H9 (cell line): ENCODE results near the gene SV2C. TPM values are rescaled to one million over a fixed set of nuclear protein-coding genes. Genes with fewer than 3 reads are reported as not detected.

ENCODE experiments used
- DNase-seq: peaks from one replicate; pipeline ENCODE4 v3.0.0-alpha.2; 2017
- H2AFZ ChIP-seq: one replicate; pipeline ENCODE4 v1.6.1; 2013; ENCODE audit warnings: mild to moderate bottlenecking, low read length, control low read depth, moderate library complexity
- H2AK5ac ChIP-seq: 2 replicates; pipeline ENCODE4 v1.6.1; 2013; ENCODE audit warnings: low read length, control low read depth, mixed read lengths; ENCODE audit not compliant: insufficient read length
- H2BK120ac ChIP-seq: one replicate; pipeline ENCODE4 v1.6.1; 2013; ENCODE audit warnings: low read depth, mild to moderate bottlenecking, low read length, control low read depth, inconsistent platforms; ENCODE audit not compliant: poor library complexity, severe bottlenecking
- H2BK12ac ChIP-seq: 2 replicates; pipeline ENCODE4 v1.6.1; 2013; ENCODE audit warnings: low read length, control low read depth, mixed read lengths, low read depth; ENCODE audit not compliant: insufficient read length
- H2BK15ac ChIP-seq: 2 replicates; pipeline ENCODE4 v1.6.1; 2013; ENCODE audit warnings: low read depth, low read length, control low read depth
- H2BK20ac ChIP-seq: one replicate; pipeline ENCODE4 v1.6.1; 2013; ENCODE audit warnings: low read depth, mild to moderate bottlenecking, low read length, control low read depth, inconsistent platforms; ENCODE audit not compliant: poor library complexity, severe bottlenecking
- H2BK5ac ChIP-seq: 2 replicates; pipeline ENCODE4 v1.6.1; 2013; ENCODE audit warnings: low read length, control low read depth, mixed read lengths; ENCODE audit not compliant: insufficient read length
- H3K14ac ChIP-seq: 2 replicates; pipeline ENCODE4 v1.6.1; 2013; ENCODE audit warnings: low read length, control low read depth; ENCODE audit not compliant: insufficient read depth
- H3K18ac ChIP-seq: 2 replicates; pipeline ENCODE4 v1.6.1; 2013; ENCODE audit warnings: low read depth, mild to moderate bottlenecking, mixed read lengths, low read length, control low read depth; ENCODE audit not compliant: insufficient read length
- H3K23ac ChIP-seq: 2 replicates; pipeline ENCODE4 v1.6.1; 2013; ENCODE audit warnings: low read length, control low read depth, mixed read lengths, low read depth; ENCODE audit not compliant: insufficient read length
- H3K23me2 ChIP-seq: 2 replicates; pipeline ENCODE4 v1.6.1; 2013; ENCODE audit warnings: low read depth, mild to moderate bottlenecking, mixed read lengths, low read length, control low read depth; ENCODE audit not compliant: insufficient read length, poor library complexity, severe bottlenecking
- H3K27ac ChIP-seq: 2 replicates; pipeline ENCODE4 v1.5.1; 2013; ENCODE audit warnings: low read length, control low read depth, mixed read lengths, low read depth; ENCODE audit not compliant: insufficient read length
- H3K27me3 ChIP-seq: 2 replicates; pipeline ENCODE4 v1.6.1; 2013; ENCODE audit warnings: low read length, control low read depth, inconsistent platforms; ENCODE audit not compliant: insufficient read depth
- H3K4ac ChIP-seq: 2 replicates; pipeline ENCODE4 v1.6.1; 2013; ENCODE audit warnings: low read depth, mild to moderate bottlenecking, control low read depth, inconsistent platforms, low read length, moderate library complexity
- H3K4me1 ChIP-seq: 2 replicates; pipeline ENCODE4 v1.6.1; 2013; ENCODE audit warnings: low read length, control low read depth, inconsistent platforms; ENCODE audit not compliant: insufficient read depth
- H3K4me2 ChIP-seq: 2 replicates; pipeline ENCODE4 v1.6.1; 2013; ENCODE audit warnings: low read length, control low read depth, mixed read lengths; ENCODE audit not compliant: insufficient read length, insufficient read depth
- H3K56ac ChIP-seq: 2 replicates; pipeline ENCODE4 v1.6.1; 2013; ENCODE audit warnings: low read depth, mild to moderate bottlenecking, mixed read lengths, low read length, control low read depth; ENCODE audit not compliant: insufficient read length
- H3K79me1 ChIP-seq: 2 replicates; pipeline ENCODE4 v1.6.1; 2013; ENCODE audit warnings: low read depth, mild to moderate bottlenecking, moderate library complexity, low read length, control low read depth, inconsistent platforms; ENCODE audit not compliant: insufficient read depth, poor library complexity, severe bottlenecking
- H3K79me2 ChIP-seq: 2 replicates; pipeline ENCODE4 v1.6.1; 2013; ENCODE audit warnings: low read length, control low read depth, inconsistent platforms; ENCODE audit not compliant: insufficient read depth
- H3K9ac ChIP-seq: 2 replicates; pipeline ENCODE4 v1.6.1; 2013; ENCODE audit warnings: low read length, control low read depth, mixed read lengths; ENCODE audit not compliant: insufficient read length; ENCODE audit errors: extremely low read depth
- H3K9me3 ChIP-seq: one replicate; pipeline ENCODE4 v1.6.1; 2013; ENCODE audit warnings: low read depth, low read length, inconsistent platforms; ENCODE audit not compliant: control insufficient read depth
- H3T11ph ChIP-seq: one replicate; pipeline ENCODE4 v1.6.1; 2013; ENCODE audit warnings: mild to moderate bottlenecking, low read length, control low read depth, inconsistent platforms
- H4K20me1 ChIP-seq: one replicate; pipeline ENCODE4 v1.6.1; 2013; ENCODE audit not compliant: control insufficient read depth, insufficient read length, insufficient read depth
- H4K5ac ChIP-seq: 2 replicates; pipeline ENCODE4 v1.6.1; 2013; ENCODE audit warnings: low read depth, mild to moderate bottlenecking, mixed read lengths, low read length, control low read depth; ENCODE audit not compliant: insufficient read length
- H4K8ac ChIP-seq: replicated peaks from 2 replicates; pipeline ENCODE4 v1.6.1; 2013; ENCODE audit warnings: low read length, control low read depth, mixed read lengths, low read depth; ENCODE audit not compliant: insufficient read length
- H4K91ac ChIP-seq: 2 replicates; pipeline ENCODE4 v1.6.1; 2013; ENCODE audit warnings: low read depth, mild to moderate bottlenecking, moderate library complexity, mixed read lengths, low read length, control low read depth; ENCODE audit not compliant: insufficient read length
- H3K27ac Mint-ChIP-seq, 3 experiments: 2 replicates in 2 of 3; 3 replicates in 1 of 3; pipeline ENCODE4 v1.8.0; 2020 to 2021; ENCODE audit warnings: mixed read lengths in 3 of 3, mild to moderate bottlenecking in 1 of 3, moderate library complexity in 1 of 3
- H3K27me3 Mint-ChIP-seq: 2 replicates; pipeline ENCODE4 v1.8.0; 2021; ENCODE audit warnings: low read depth, mild to moderate bottlenecking, moderate library complexity, mixed read lengths
- H3K36me3 Mint-ChIP-seq, 3 experiments: 2 replicates in 2 of 3; 3 replicates in 1 of 3; pipeline ENCODE4 v1.8.0; 2020 to 2021; ENCODE audit warnings: low read depth in 3 of 3, mixed read lengths in 3 of 3; ENCODE audit not compliant: insufficient read depth in 1 of 3
- H3K4me1 Mint-ChIP-seq, 2 experiments: 2 replicates each; pipeline ENCODE4 v1.8.0; 2020; ENCODE audit warnings: mixed read lengths in 2 of 2
- H3K4me3 Mint-ChIP-seq, 2 experiments: 2 replicates in 1 of 2; 3 replicates in 1 of 2; pipeline ENCODE4 v1.8.0; 2020 to 2021; ENCODE audit warnings: mild to moderate bottlenecking in 2 of 2, mixed read lengths in 2 of 2, moderate library complexity in 1 of 2
- H3K9me3 Mint-ChIP-seq, 2 experiments: 2 replicates in 1 of 2; 3 replicates in 1 of 2; pipeline ENCODE4 v1.8.0; 2020; ENCODE audit warnings: mild to moderate bottlenecking in 2 of 2, mixed read lengths in 2 of 2, moderate library complexity in 1 of 2
- WGBS: extraction: QIAGEN DNeasy Blood & Tissue Kit; methylation state at CpG from one replicate; pipeline ENCODE4 v1.1.7; 2013; ENCODE audit warnings: missing lambda C conversion rate, low lambda C conversion rate, mixed read lengths; ENCODE audit not compliant: insufficient read length; ENCODE audit errors: extremely low coverage; 5-methylcytosine and 5-hydroxymethylcytosine counted together
- total RNA-seq: library from RNA; stranded (reverse); gene quantifications from 2 replicates; pipeline ENCODE4 v1.2.1, GENCODE V29; 2021
- TF ChIP-seq, protein P1 (sequence below): fragments of 200-600 bp; sonication (generic); conservative IDR thresholded peaks from 3 replicates; pipeline ENCODE4 v1.8.0; 2021; ENCODE audit warnings: antibody characterized with exemption, mild to moderate bottlenecking

SV2C gene
- total RNA-seq, 1 experiment from 2014 or later, result 0.09 TPM

DNA sequence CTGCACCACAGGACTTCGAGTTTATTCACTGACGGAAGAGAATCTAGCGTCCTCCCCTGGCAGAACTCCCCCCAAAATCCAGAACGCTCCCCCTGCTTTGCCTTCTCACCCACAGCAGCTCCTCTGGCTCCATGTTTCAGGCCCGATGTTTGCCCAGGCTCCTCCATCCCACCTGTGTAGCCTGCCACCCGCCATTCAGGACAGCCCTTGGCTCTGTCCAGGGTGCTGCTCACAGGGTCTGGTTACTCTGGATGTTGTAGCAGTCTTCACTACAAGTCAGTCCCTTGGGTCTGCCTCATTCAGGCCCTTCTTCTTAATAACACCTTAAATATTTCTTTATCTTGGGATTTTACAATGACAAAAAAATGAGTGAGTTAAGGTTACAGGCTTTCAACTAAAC lies 41.3 kb upstream of the SV2C start:
- no peak overlapping the region for H4K8ac ChIP-seq
- no peak overlapping the region for H3K27ac ChIP-seq
- no peaks in the 10 kb centered on the region for H3K4me1 ChIP-seq
- TF ChIP-seq, protein P1, sequence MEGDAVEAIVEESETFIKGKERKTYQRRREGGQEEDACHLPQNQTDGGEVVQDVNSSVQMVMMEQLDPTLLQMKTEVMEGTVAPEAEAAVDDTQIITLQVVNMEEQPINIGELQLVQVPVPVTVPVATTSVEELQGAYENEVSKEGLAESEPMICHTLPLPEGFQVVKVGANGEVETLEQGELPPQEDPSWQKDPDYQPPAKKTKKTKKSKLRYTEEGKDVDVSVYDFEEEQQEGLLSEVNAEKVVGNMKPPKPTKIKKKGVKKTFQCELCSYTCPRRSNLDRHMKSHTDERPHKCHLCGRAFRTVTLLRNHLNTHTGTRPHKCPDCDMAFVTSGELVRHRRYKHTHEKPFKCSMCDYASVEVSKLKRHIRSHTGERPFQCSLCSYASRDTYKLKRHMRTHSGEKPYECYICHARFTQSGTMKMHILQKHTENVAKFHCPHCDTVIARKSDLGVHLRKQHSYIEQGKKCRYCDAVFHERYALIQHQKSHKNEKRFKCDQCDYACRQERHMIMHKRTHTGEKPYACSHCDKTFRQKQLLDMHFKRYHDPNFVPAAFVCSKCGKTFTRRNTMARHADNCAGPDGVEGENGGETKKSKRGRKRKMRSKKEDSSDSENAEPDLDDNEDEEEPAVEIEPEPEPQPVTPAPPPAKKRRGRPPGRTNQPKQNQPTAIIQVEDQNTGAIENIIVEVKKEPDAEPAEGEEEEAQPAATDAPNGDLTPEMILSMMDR, result no peak
- no peaks in the 10 kb centered on the region for H4K20me1 ChIP-seq
- no peak overlapping the region for H2BK20ac ChIP-seq
- no CpG with 5 or more reads among the region's 6 CpGs for WGBS
- no peak overlapping the region for H2BK15ac ChIP-seq
- no peak overlapping the region for H4K91ac ChIP-seq
- peaks cover 7 to 8% of the 10 kb centered on the region in 2 experiments for H3K4me1 Mint-ChIP-seq
- peak overlapping the region in 1 of 3 experiments; percentile 11; a peak in 1 of 7 replicates for H3K27ac Mint-ChIP-seq
- H2AK5ac ChIP-seq, result no peak overlapping the region
- no peaks in the 10 kb centered on the region; a peak in 1 of 5 replicates for H3K9me3 Mint-ChIP-seq
- H3K27me3 ChIP-seq, result no peaks in the 10 kb centered on the region
- peak; percentile 76 for DNase-seq
- no peak overlapping the region for H3K18ac ChIP-seq
- no peak overlapping the region for H3K4me3 Mint-ChIP-seq
- no peak overlapping the region for H3K56ac ChIP-seq
- H3K79me1 ChIP-seq, result no peaks in the 10 kb centered on the region
- no peak overlapping the region for H3K9ac ChIP-seq
- H2BK5ac ChIP-seq, result no peak overlapping the region
- H3K9me3 ChIP-seq, result no peaks in the 10 kb centered on the region
- no peak overlapping the region for H3T11ph ChIP-seq
- no peaks in the 10 kb centered on the region for H3K36me3 Mint-ChIP-seq
- H3K23ac ChIP-seq, result no peak overlapping the region
- no peak overlapping the region for H3K4me2 ChIP-seq
- H3K79me2 ChIP-seq, result no peaks in the 10 kb centered on the region
- no peak overlapping the region for H4K5ac ChIP-seq
- H3K27me3 Mint-ChIP-seq, result peaks cover 10% of the 10 kb centered on the region
- no peak overlapping the region for H3K14ac ChIP-seq
- no peak overlapping the region for H2BK120ac ChIP-seq
- H3K4ac ChIP-seq, result no peak overlapping the region
- no peak overlapping the region for H2AFZ ChIP-seq
- no peaks in the 10 kb centered on the region for H3K23me2 ChIP-seq
- no peak overlapping the region for H2BK12ac ChIP-seq
